ENCODE data around the gene DPP4. TPM values are rescaled to one million over a fixed set of nuclear protein-coding genes. Genes with fewer than 3 reads are reported as not detected.

The DPP4 gene
- total and polyA plus RNA-seq, 2 of the 13 experiments (the other 11 are each of a cell fraction or from before 2014, with no cell fraction given): 39.4 to 109 TPM

- H3K9ac ChIP-seq (ENCODE audit: insufficient read depth, low read depth, low read length): peak overlapping the region; percentile 75; the same call in 1 of the 2 replicates
- POLR2A ChIA-PET: interaction anchor here (0.8 to 4.8 kb wide), 12 partner anchors 10 to 79 kb away, joined by 3 to 41 read pairs (median 4); no protein-coding TSS in a partner anchor
- peaks cover 0 to 4% of the 10 kb centered on the region in 2 experiments; a peak in 2 of 5 replicates for H3K36me3 ChIP-seq (replicated peaks in 1 of 2; ENCODE audit: control insufficient read depth in 1 of 2, insufficient read depth in 2 of 2, low read length in 2 of 2)
- H3K27me3 ChIP-seq (ENCODE audit: control insufficient read depth in 1 of 2, insufficient read depth in 2 of 2, low read length in 2 of 2): no peaks in the 10 kb centered on the region; a peak in 1 of 5 replicates
- peak overlapping the region; percentile 57 for H3K27ac ChIP-seq (ENCODE audit: extremely low read length, insufficient read depth, low read length)
- BruUV-seq (replicated peaks): TSS peak; percentile 88
- H2AFZ ChIP-seq (ENCODE audit: low read length): peak overlapping the region; percentile 64
- peaks cover 55% of the 10 kb centered on the region for H3K4me1 ChIP-seq (ENCODE audit: insufficient read depth, low read length)
- peaks cover 15% of the 10 kb centered on the region for H3K79me2 ChIP-seq (ENCODE audit: insufficient read depth, low read length)
- CTCF ChIA-PET (ENCODE audit: low intra/inter-chr PET ratio, low total read pairs): interaction anchor here (1.8 kb wide), 1 partner anchor 49 kb away, joined by 9 read pairs; no protein-coding TSS in a partner anchor
- peaks cover 17% of the 10 kb centered on the region for H3K9me3 ChIP-seq (ENCODE audit: low read length)
- no peaks in the 10 kb centered on the region for H4K20me1 ChIP-seq (ENCODE audit: insufficient read depth, low read length)
- peak overlapping the region; percentile 71 to 89 (median 78) for H3K4me3 ChIP-seq (replicated peaks in 1 of 3; ENCODE audit: insufficient read depth in 1 of 3, low read depth in 2 of 3, low read length in 3 of 3)
- ATAC-seq (no peak), DNase-seq (ENCODE audit: low spot score) (no peak), FAIRE-seq (no peak)
- intact Hi-C loops (cut with micrococcal nuclease; ENCODE audit: unreplicated experiment): loop anchor here (1.0 kb wide), 4 partner anchors 15 to 49 kb away; no protein-coding TSS in a partner anchor
- peak overlapping the region; percentile 99 for H3K4me2 ChIP-seq (ENCODE audit: low read depth, low read length)
- TF ChIP-seq GLMP (CRISPR knock-in tag; IDR thresholded peaks at IDR 0.05; ENCODE audit: borderline replicate concordance) (no peak), THYN1 (CRISPR knock-in tag; IDR thresholded peaks at IDR 0.05; ENCODE audit: borderline replicate concordance, low read depth) (peak; percentile 72; the same call in 1 of the 2 replicates), HNF1A (IDR thresholded peaks at IDR 0.05; ENCODE audit: low read depth) (no peak), HNF1A (CRISPR knock-in tag; IDR thresholded peaks at IDR 0.05; ENCODE audit: borderline replicate concordance) (no peak), ZFX (CRISPR knock-in tag; IDR thresholded peaks at IDR 0.05; ENCODE audit: low read depth) (peak; percentile 2; the same call in 1 of the 2 replicates), SNAPC2 (CRISPR knock-in tag; IDR thresholded peaks at IDR 0.05) (0 out of 2 replicates have a peak, but pooled peaks have one; percentile 68), MYPOP (CRISPR knock-in tag; IDR thresholded peaks at IDR 0.05) (peak; percentile 19; the same call in 1 of the 2 replicates), TARDBP (CRISPR knock-in tag; IDR thresholded peaks at IDR 0.05) (peak; percentile 12; the same call in 1 of the 2 replicates)
- in situ Hi-C loops (cut with HindIII; ENCODE audit: extremely low pct_ligation_motif_present, low pct_unique_long_range_greater_than_20kb): no loop called here
- 2% methylated on average over 2 of the region's 2 CpGs for WGBS (ENCODE audit: low lambda C conversion rate)
Measured at GRCh38 chr2:162074632-162074895, 549 bp upstream of the DPP4 start.
